ENCODE data around the gene P4HA1.

The P4HA1 gene

DNA sequence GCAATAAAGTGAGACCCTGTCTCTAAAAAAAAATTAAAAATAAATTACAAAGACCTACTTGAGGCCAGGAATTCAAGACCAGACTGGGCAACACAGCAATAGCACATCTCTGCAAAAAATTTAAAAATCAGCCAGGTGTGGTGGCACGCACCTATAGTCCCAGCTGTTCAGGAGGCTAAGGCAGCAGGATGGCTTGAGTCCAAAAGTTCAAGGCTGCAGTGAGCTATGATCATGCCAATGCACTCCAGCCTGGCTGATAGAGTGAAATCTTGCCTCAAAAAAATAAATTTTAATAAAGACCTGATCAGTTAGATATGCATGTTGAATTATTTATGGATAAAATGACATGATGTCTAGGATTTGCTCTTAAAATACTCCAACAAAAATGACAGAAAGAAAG, 34.9 kb downstream of the P4HA1 start:
- Histone ChIP-seq H3K4me1 (ENCODE audit: control insufficient read depth, low read depth, low read length) (no peaks in the 10 kb centered on the region), H3K9me3 (ENCODE audit: control insufficient read depth, low read depth, low read length) (no peaks in the 10 kb centered on the region), H3K27ac (ENCODE audit: low read length) (no peak overlapping the region), H3K9ac (ENCODE audit: low read length) (no peak overlapping the region), H3K36me3 (ENCODE audit: control insufficient read depth, low read depth, low read length) (peaks cover 5% of the 10 kb centered on the region), H3K4me3 (ENCODE audit: low read length) (no peak overlapping the region), H3K27me3 (ENCODE audit: control insufficient read depth, insufficient read depth, low read length) (no peaks in the 10 kb centered on the region)

DNA sequence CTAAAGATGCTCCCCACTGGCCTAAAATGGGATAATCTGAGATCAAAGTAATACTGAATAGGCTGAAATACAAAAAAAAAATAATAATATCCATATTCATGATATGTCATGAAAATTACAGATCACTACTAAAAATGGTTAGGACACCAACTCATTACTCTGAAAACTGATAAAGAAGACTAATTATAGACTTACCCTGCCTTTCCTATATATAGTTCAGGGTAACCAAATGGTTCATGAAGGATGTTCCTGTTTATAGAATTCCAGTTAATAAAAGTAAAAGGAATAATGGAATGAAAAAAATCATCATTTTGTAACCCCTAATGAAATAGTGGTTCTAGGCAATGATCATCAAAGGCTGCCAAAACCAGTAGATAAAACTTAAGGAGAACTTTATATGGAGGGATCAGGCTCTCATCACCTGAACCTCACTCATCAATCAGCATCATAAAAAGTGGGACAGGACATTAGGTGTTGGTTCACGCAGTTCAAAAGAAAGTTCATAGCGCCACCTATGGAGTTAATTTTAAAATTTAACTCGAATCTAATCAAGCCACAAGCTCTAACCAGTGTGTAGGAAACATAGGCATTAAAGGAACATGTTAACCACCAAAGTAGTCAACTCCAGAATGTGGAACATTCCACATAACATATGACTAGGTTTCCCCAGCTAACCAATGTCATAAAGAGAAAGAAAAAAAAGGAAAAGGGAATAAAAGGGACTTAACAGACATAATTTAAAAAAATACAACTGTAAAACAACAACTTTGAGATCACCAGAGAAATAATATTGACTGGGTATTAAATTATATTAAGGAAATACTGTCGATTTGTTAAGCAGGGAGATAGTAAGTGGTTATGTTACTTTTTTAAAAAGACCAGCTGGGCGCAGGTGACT, 35.7 kb downstream of the P4HA1 start:
- Histone ChIP-seq H3K36me3 (ENCODE audit: control insufficient read depth, low read depth, low read length) (peaks cover 5% of the 10 kb centered on the region), H3K27ac (ENCODE audit: low read length) (no peak overlapping the region), H3K9ac (ENCODE audit: low read length) (no peak overlapping the region), H3K27me3 (ENCODE audit: control insufficient read depth, insufficient read depth, low read length) (no peaks in the 10 kb centered on the region), H3K4me1 (ENCODE audit: control insufficient read depth, low read depth, low read length) (no peaks in the 10 kb centered on the region), H3K9me3 (ENCODE audit: control insufficient read depth, low read depth, low read length) (no peaks in the 10 kb centered on the region), H3K4me3 (ENCODE audit: low read length) (no peak overlapping the region)

DNA sequence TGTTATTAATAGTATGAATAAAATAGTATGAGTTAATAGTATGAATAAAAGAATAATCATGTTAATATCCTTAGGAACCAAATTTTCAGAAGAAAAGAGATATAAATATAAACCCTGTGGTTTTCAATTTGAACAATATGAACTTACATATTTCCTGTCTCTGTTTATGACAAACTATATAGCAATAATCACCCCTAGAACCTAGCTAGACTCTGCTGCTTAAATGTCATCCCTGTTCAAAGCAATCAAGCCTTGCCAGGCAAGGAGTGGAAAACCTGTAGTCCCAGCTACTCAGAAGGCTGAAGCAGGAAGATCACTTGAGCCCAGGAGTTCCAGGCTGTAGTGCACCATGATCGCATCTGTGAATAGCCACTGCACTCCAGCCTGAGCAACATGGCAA, 36.5 kb downstream of the P4HA1 start:
- Histone ChIP-seq H3K9ac (ENCODE audit: low read length) (no peak overlapping the region), H3K27ac (ENCODE audit: low read length) (no peak overlapping the region), H3K4me1 (ENCODE audit: control insufficient read depth, low read depth, low read length) (no peaks in the 10 kb centered on the region), H3K36me3 (ENCODE audit: control insufficient read depth, low read depth, low read length) (peaks cover 5% of the 10 kb centered on the region), H3K27me3 (ENCODE audit: control insufficient read depth, insufficient read depth, low read length) (no peaks in the 10 kb centered on the region), H3K4me3 (ENCODE audit: low read length) (no peak overlapping the region), H3K9me3 (ENCODE audit: control insufficient read depth, low read depth, low read length) (no peaks in the 10 kb centered on the region)

DNA sequence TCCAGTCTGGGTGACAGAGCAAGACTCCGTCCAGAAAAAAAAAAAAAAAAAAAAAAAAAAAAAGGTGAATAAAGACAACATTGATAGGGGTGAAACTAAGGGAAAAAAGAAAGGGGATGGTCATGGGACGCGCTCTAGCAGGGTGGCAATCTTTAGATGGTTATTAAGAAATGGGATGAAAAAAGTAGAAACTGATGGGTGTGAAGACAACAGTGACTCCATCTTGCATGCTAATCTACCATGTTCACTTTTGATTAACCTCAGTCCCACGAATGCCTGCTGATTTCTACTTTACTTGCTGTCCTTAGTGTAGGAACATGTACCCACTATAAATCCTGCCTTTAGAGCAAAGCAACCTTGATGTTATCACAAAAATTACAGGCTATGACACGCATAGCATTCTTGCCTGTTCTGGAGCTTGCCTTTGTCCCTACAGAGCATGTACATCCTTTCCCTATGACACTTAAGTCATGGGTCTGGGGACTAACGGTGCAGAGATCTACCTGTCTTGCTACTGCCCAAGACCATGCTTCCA, 38.5 kb downstream of the P4HA1 start:
- Histone ChIP-seq H3K4me3 (ENCODE audit: low read length) (no peak overlapping the region), H3K27ac (ENCODE audit: low read length) (no peak overlapping the region), H3K27me3 (ENCODE audit: control insufficient read depth, insufficient read depth, low read length) (no peaks in the 10 kb centered on the region), H3K4me1 (ENCODE audit: control insufficient read depth, low read depth, low read length) (no peaks in the 10 kb centered on the region), H3K9ac (ENCODE audit: low read length) (no peak overlapping the region), H3K9me3 (ENCODE audit: control insufficient read depth, low read depth, low read length) (no peaks in the 10 kb centered on the region), H3K36me3 (ENCODE audit: control insufficient read depth, low read depth, low read length) (peaks cover 3% of the 10 kb centered on the region)

DNA sequence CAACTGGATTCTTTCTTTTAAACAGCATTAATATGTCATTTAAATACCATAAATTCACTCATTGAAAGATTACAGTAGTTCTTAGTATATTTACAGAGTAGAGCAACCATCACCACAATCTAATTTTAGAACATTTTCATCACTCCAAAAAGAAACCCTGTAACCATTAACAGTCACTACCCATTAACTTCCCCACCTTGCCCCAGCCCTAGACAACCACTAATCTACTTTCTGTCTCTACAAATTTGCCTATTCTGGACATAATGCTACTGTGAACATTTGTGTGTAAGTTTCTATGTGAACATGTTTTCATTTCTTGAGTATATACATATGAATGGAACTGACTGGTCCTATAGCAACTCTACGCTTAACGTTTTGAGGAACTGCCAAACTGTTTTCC, 42.4 kb downstream of the P4HA1 start:
- Histone ChIP-seq H3K27ac (ENCODE audit: low read length) (no peak overlapping the region), H3K36me3 (ENCODE audit: control insufficient read depth, low read depth, low read length) (peaks cover 9% of the 10 kb centered on the region), H3K27me3 (ENCODE audit: control insufficient read depth, insufficient read depth, low read length) (no peaks in the 10 kb centered on the region)

DNA sequence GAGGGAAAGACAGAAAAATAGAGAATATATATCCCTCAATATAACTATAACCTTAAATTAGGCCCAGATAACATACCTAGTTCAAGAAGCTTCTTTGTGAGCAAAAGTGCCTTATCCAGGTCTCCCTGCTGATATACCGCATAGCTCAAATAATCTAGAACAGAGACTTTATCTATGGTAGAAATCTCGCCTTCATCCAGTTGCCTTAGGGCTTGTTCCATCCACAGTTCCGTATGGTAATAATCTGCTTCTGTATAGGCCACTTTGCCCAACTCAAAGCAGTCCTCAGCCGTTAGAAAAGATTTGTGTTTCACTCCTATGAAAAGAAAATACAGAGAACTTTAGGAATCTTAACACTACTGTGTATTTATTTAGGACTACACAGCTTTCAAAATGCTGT, 43.4 kb downstream of the P4HA1 start:
- H3K27ac ChIP-seq (ENCODE audit: low read length): no peak overlapping the region
- H3K9ac ChIP-seq (ENCODE audit: low read length): no peak overlapping the region
- peaks cover 9% of the 10 kb centered on the region for H3K36me3 ChIP-seq (ENCODE audit: control insufficient read depth, low read depth, low read length)
- no peaks in the 10 kb centered on the region for H3K9me3 ChIP-seq (ENCODE audit: control insufficient read depth, low read depth, low read length)
- no peaks in the 10 kb centered on the region for H3K27me3 ChIP-seq (ENCODE audit: control insufficient read depth, insufficient read depth, low read length)
- H3K4me3 ChIP-seq (ENCODE audit: low read length): no peak overlapping the region
- no peaks in the 10 kb centered on the region for H3K4me1 ChIP-seq (ENCODE audit: control insufficient read depth, low read depth, low read length)

More for the DNA sequence above, 42.4 kb downstream of the P4HA1 start:
- H3K4me1 ChIP-seq (ENCODE audit: control insufficient read depth, low read depth, low read length): no peaks in the 10 kb centered on the region
- H3K9me3 ChIP-seq (ENCODE audit: control insufficient read depth, low read depth, low read length): no peaks in the 10 kb centered on the region
- no peak overlapping the region for H3K9ac ChIP-seq (ENCODE audit: low read length)
- H3K4me3 ChIP-seq (ENCODE audit: low read length): no peak overlapping the region

DNA sequence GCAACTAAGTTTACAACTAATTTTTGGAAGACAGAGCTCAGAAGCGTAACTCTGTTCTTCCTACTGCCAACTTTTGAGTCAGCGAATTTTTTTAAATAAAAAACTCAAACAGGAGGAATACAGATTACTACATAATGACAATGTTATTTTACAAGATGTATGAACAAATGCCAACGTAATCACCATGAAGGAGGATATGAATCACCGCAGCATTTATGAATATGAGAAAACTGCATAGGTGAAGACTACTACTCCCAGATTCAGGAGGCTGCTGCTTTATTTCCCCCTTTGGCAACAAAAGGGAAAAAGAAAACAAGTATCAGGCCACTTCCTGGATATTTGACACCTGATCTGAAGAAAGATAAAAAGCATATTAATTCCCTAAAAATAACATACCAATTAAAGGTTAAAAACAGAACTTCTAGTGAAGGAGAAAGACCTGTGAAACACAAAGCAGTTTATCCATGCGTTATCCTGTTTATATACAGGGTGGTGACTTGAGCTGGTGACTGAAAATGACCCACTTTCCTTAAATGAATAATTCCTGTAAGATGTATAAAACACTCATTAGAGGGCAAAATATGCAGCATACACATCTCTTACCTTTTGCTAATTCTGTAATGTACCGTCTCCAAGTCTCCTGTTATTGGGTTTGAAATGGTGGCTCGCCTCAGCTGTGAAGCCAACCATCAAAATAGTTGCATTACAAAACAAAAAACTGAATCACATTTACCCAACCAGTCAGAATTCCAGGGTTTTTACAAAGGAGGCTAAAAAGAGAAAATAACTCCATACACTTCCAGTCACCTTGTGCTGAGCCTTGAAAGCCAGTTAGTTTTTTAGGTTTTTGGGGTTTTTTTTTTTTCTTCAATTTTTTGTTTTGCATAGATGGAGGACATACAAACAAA, 52.0 kb downstream of the P4HA1 start:
- Histone ChIP-seq H3K27me3 (ENCODE audit: control insufficient read depth, insufficient read depth, low read length) (no peaks in the 10 kb centered on the region), H3K27ac (ENCODE audit: low read length) (peak overlapping the region; percentile 45), H3K4me1 (ENCODE audit: control insufficient read depth, low read depth, low read length) (peaks cover 30% of the 10 kb centered on the region), H3K36me3 (ENCODE audit: control insufficient read depth, low read depth, low read length) (no peaks in the 10 kb centered on the region), H3K4me3 (ENCODE audit: low read length) (peak overlapping the region; percentile 25), H3K9me3 (ENCODE audit: control insufficient read depth, low read depth, low read length) (no peaks in the 10 kb centered on the region), H3K9ac (ENCODE audit: low read length) (peak overlapping the region; percentile 2)

DNA sequence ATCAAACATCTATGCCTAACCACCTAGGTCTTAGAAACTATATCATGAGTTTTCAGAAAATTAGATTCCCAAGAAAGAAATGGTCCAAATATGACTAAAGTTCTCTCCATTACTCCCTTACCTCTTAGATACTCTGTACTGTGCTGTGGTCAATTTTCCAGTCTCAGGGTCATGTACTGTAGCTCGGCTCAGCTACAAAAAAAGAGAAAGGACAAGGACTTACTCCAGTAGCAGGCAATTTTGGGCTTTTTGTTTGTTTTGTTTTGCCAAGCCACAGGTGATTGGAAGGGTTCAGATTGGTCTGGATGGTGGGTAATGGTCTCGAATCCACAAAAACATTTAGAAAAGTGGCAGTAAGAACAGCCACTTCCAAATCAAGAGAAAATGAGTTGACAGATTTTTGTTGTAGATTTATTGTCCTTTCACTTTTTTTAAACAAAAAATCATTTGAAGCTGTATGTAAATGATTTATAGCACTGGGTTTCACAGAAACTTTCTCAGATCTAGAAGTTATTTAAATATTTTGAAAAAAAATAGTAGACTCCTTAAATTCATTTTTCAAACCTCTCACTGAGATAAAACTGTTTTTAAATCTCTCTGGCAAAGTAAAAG, 52.8 kb downstream of the P4HA1 start:
- Histone ChIP-seq H3K9me3 (ENCODE audit: control insufficient read depth, low read depth, low read length) (no peaks in the 10 kb centered on the region), H3K4me1 (ENCODE audit: control insufficient read depth, low read depth, low read length) (peaks cover 30% of the 10 kb centered on the region), H3K27me3 (ENCODE audit: control insufficient read depth, insufficient read depth, low read length) (no peaks in the 10 kb centered on the region), H3K27ac (ENCODE audit: low read length) (no peak overlapping the region), H3K9ac (ENCODE audit: low read length) (peak overlapping the region; percentile 2), H3K4me3 (ENCODE audit: low read length) (no peak overlapping the region), H3K36me3 (ENCODE audit: control insufficient read depth, low read depth, low read length) (no peaks in the 10 kb centered on the region)

DNA sequence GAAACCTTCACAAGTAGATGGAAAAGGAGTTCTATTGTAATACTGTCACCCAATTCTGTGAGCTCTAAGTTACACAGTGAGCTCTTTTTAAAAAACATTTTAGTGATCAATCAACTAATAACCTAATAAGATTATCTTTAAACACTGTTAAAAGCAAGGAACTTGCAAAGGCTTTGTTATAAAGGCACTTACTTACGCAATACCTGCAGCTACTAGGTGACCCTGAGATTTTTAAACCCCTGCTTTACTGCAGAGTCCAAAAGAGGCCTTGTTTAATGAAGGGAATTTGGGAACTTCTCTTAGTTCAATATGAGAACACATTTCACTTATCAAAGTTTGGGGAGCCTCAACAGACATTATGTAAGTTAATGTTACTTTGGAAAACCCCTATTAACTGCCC, 53.3 kb downstream of the P4HA1 start:
- Histone ChIP-seq H3K36me3 (ENCODE audit: control insufficient read depth, low read depth, low read length) (no peaks in the 10 kb centered on the region), H3K27me3 (ENCODE audit: control insufficient read depth, insufficient read depth, low read length) (no peaks in the 10 kb centered on the region), H3K4me1 (ENCODE audit: control insufficient read depth, low read depth, low read length) (peaks cover 30% of the 10 kb centered on the region), H3K27ac (ENCODE audit: low read length) (no peak overlapping the region), H3K9ac (ENCODE audit: low read length) (no peak overlapping the region), H3K9me3 (ENCODE audit: control insufficient read depth, low read depth, low read length) (no peaks in the 10 kb centered on the region), H3K4me3 (ENCODE audit: low read length) (no peak overlapping the region)

DNA sequence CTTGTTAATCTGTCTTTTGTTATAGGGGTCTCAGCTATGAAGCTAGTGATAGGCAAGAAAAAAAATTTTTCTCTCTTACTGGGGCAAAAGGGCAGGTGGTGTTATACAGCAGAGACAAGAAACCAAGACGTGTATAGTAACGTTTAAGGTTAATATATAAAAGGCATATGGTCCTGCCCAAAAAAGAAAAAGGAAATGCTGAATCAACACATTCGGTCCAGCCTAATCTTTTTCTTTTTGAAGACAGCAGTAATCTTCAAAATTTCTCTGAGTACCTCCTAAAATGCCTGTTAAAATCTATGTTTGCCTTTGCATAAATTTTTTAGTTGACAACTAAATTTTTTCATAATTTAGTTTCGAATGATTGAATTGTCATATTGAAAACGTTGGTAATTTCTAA, 54.5 kb downstream of the P4HA1 start:
- Histone ChIP-seq H3K27me3 (ENCODE audit: control insufficient read depth, insufficient read depth, low read length) (no peaks in the 10 kb centered on the region), H3K4me3 (ENCODE audit: low read length) (no peak overlapping the region), H3K9ac (ENCODE audit: low read length) (no peak overlapping the region), H3K36me3 (ENCODE audit: control insufficient read depth, low read depth, low read length) (no peaks in the 10 kb centered on the region), H3K27ac (ENCODE audit: low read length) (no peak overlapping the region), H3K9me3 (ENCODE audit: control insufficient read depth, low read depth, low read length) (no peaks in the 10 kb centered on the region), H3K4me1 (ENCODE audit: control insufficient read depth, low read depth, low read length) (peaks cover 30% of the 10 kb centered on the region)

DNA sequence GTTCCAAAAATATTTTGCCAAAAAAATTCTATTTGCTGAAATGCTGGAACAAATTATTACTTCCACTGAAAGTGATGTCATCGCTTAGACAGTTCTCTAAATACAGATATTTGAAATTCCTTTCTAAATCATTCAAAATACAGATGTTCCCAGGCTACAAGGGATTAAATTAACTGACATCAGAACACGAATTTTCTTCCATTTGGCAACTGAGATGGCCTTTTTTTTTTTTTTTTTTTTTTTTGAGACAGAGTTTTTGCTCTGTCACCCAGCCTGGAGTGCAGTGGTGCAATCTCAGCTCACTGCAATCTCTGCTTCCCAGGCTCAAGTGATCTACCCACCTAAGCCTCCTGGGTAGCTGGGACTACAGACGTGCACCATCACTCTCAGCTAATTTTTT, 57.0 kb downstream of the P4HA1 start:
- Histone ChIP-seq H3K27ac (ENCODE audit: low read length) (no peak overlapping the region), H3K9ac (ENCODE audit: low read length) (no peak overlapping the region), H3K36me3 (ENCODE audit: control insufficient read depth, low read depth, low read length) (no peaks in the 10 kb centered on the region), H3K4me1 (ENCODE audit: control insufficient read depth, low read depth, low read length) (peaks cover 13% of the 10 kb centered on the region), H3K4me3 (ENCODE audit: low read length) (no peak overlapping the region), H3K9me3 (ENCODE audit: control insufficient read depth, low read depth, low read length) (no peaks in the 10 kb centered on the region), H3K27me3 (ENCODE audit: control insufficient read depth, insufficient read depth, low read length) (no peaks in the 10 kb centered on the region)
